ENCODE data around the gene MAML2. TPM values are rescaled to one million over a fixed set of nuclear protein-coding genes. Genes with fewer than 3 reads are reported as not detected.
"Not testable (repeated sequence)": the region's sequence is repeated elsewhere in the genome, so short reads cannot be mapped to it uniquely, and the experiment has no call there.

Gene MAML2
- total RNA-seq, 1 experiment from 2014 or later, result 0.82 TPM

GRCh38 chr11:96271777-96272176 lies 71.2 kb downstream of the MAML2 start:
- Histone ChIP-seq H3K9me3 (peaks cover 4% of the 10 kb centered on the region), H3K27me3 (no peaks in the 10 kb centered on the region), H3K4me3 (no peak overlapping the region), H3K36me3 (no peaks in the 10 kb centered on the region)
- DNase-seq, result no peak

GRCh38 chr11:96271352-96271751 lies 71.6 kb downstream of the MAML2 start:
- DNase-seq, H3K9me3 ChIP-seq, H3K36me3 ChIP-seq, H3K27me3 ChIP-seq, H3K4me3 ChIP-seq: not testable (repeated sequence)

GRCh38 chr11:96268527-96268926 lies 74.5 kb downstream of the MAML2 start:
- H3K36me3 ChIP-seq, DNase-seq, H3K9me3 ChIP-seq, H3K27me3 ChIP-seq, H3K4me3 ChIP-seq: not testable (repeated sequence)

- no peak overlapping the region for H3K4me3 ChIP-seq
- H3K36me3 ChIP-seq, result no peaks in the 10 kb centered on the region
- peaks cover 4% of the 10 kb centered on the region for H3K9me3 ChIP-seq
- no peak for DNase-seq
- H3K27me3 ChIP-seq, result no peaks in the 10 kb centered on the region
Measured at GRCh38 chr11:96267496-96268032, 75.4 kb downstream of the MAML2 start.

- DNase-seq, result no peak
Measured at GRCh38 chr11:96267001-96267495, 75.9 kb downstream of the MAML2 start.

GRCh38 chr11:96265972-96266371 lies 77.0 kb downstream of the MAML2 start:
- no peaks in the 10 kb centered on the region for H3K27me3 ChIP-seq
- peaks cover 4% of the 10 kb centered on the region for H3K9me3 ChIP-seq
- H3K36me3 ChIP-seq, result no peaks in the 10 kb centered on the region
- no peak overlapping the region for H3K4me3 ChIP-seq
- no peak for DNase-seq

More at GRCh38 chr11:96267001-96267495, 75.9 kb downstream of the MAML2 start:
- Histone ChIP-seq H3K4me3 (no peak overlapping the region), H3K27me3 (no peaks in the 10 kb centered on the region), H3K9me3 (peaks cover 4% of the 10 kb centered on the region), H3K36me3 (no peaks in the 10 kb centered on the region)

DNA sequence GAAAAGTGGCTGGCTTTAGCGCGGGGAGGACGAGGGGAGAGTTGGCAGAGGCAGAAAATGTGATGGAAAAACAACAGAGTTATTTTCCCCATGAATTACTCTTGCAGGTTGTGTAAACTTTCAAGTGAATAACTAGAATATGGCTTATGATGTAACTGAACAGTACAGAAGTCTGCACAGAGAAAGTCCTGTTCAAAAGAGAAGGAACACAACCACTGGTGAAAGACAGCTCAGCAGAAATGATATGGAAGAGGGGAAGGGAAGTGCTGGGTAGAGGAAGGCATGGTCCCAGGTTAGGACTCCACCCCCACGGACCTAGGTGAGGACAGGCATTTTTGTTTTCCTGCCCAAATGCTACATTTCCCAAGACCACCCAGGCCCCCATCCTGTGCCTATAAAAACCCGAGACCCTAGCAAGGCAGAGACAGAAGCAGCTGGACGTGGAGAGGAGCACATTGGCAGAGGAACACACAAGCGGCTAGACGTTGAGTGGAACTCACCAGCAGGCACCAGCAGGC lies 77.7 kb downstream of the MAML2 start:
- DNase-seq, result no peak

GRCh38 chr11:96264364-96264763 lies 78.6 kb downstream of the MAML2 start:
- Histone ChIP-seq H3K9me3 (peaks cover 4% of the 10 kb centered on the region), H3K27me3 (no peaks in the 10 kb centered on the region), H3K4me3 (no peak overlapping the region), H3K36me3 (no peaks in the 10 kb centered on the region)
- no peak for DNase-seq

More for the DNA sequence above, 77.7 kb downstream of the MAML2 start:
- no peaks in the 10 kb centered on the region for H3K27me3 ChIP-seq
- H3K4me3 ChIP-seq, result no peak overlapping the region
- peaks cover 4% of the 10 kb centered on the region for H3K9me3 ChIP-seq
- H3K36me3 ChIP-seq, result no peaks in the 10 kb centered on the region

GRCh38 chr11:96263238-96263763 lies 79.7 kb downstream of the MAML2 start:
- Histone ChIP-seq H3K9me3 (no peaks in the 10 kb centered on the region), H3K27me3 (no peaks in the 10 kb centered on the region), H3K36me3 (no peaks in the 10 kb centered on the region), H3K4me3 (no peak overlapping the region)
- no peak for DNase-seq

DNA sequence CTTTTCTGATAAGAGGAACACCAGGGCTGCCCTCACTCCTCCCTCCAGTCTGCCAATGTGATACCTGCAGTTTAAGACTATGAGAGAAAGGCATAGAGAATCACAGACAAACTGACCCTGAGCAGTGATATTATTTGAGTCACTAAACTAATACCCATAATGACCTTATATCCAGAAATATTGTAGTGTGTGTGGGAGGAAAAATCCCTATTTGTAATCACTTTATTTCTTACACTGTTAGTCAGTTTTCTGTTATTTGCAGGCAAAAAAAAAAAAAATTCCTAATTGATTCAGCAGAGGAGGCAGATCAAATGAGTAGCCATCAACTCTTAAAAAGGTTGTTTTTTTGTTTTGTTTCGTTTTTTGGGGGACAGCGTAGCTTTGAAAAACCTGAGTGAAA lies 82.5 kb downstream of the MAML2 start:
- no peak for DNase-seq
- no peaks in the 10 kb centered on the region for H3K36me3 ChIP-seq
- no peaks in the 10 kb centered on the region for H3K27me3 ChIP-seq
- H3K4me3 ChIP-seq, result no peak overlapping the region
- no peaks in the 10 kb centered on the region for H3K9me3 ChIP-seq

DNA sequence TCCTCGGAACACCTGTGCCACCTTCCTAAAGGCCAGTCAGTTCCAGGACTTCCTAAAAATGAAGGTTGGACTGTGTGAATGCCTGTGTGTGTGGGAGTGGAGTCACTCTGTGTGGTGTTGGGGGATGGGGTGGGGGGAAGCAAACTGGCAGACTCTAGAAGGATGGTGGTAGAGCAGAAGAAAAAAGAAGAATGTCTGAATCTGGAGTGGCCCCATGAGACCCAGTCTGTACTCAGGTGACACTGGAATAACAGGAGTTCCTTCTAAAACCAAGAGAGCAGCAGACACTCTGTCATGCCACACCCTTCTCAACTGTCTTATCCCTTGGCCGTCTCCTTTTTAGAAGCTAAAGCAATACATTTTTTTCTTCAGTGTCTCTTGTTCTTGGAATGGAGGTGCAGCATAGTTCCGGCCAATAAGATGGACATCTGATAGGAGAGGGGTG lies 82.9 kb downstream of the MAML2 start:
- Histone ChIP-seq H3K9me3 (no peaks in the 10 kb centered on the region), H3K27me3 (no peaks in the 10 kb centered on the region), H3K36me3 (no peaks in the 10 kb centered on the region), H3K4me3 (no peak overlapping the region)
- no peak for DNase-seq

- DNase-seq, result no peak
- Histone ChIP-seq H3K36me3 (no peaks in the 10 kb centered on the region), H3K4me3 (no peak overlapping the region), H3K9me3 (no peaks in the 10 kb centered on the region), H3K27me3 (no peaks in the 10 kb centered on the region)
Measured at GRCh38 chr11:96259134-96259830, 83.7 kb downstream of the MAML2 start.

DNA sequence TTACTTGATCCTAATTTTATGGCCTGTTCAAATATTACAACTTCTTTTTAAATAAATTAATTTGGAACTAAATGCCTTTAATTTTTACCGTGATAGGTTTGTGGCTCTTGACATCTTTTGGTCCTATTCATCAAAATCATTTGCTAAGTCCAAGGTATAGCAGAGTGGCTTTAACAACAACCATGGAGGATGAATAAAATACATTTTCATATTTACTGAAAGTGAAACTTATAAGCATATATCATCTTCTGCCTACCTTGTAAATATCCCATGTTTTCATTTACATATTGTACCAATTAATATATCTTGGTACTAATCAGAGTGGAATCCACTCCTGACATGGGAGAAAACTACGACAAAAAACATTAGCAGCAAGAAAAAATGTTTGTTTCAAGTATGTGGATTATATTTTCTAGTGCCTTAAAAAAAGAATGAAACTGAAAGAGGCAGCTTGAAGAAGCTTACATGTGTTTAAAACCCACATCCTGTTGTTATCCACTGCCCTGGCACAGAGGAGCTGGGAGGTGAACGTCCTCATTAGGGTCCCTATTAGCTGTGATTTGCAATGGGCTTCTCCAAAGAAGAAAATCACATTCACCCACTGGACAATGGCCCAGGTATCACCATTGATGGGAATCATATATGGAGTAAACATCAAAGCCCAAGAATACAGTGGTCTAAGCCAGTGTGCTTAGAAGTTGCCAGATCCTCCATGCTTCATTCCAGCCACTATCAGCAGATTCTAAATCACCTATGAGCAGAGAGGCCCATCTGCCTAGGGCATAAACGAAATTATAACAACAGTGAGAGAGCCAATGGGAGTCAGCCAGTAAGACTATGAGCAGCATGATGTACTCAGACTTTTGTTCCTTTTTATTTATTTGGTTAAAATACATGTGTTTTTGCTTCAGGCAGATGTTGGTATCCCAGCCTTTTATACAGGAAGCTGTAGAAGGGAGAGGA lies 84.7 kb downstream of the MAML2 start:
- H3K4me3 ChIP-seq, result peak overlapping the region; percentile 3; the same call in 1 of the 2 replicates
- H3K27me3 ChIP-seq, result no peaks in the 10 kb centered on the region
- DNase-seq, result peak; percentile 17
- H3K9me3 ChIP-seq, result no peaks in the 10 kb centered on the region
- no peaks in the 10 kb centered on the region for H3K36me3 ChIP-seq

- Histone ChIP-seq H3K4me3 (no peak overlapping the region), H3K27me3 (no peaks in the 10 kb centered on the region), H3K9me3 (no peaks in the 10 kb centered on the region), H3K36me3 (no peaks in the 10 kb centered on the region)
- no peak for DNase-seq
Measured at GRCh38 chr11:96257036-96257435, 86.0 kb downstream of the MAML2 start.

DNA sequence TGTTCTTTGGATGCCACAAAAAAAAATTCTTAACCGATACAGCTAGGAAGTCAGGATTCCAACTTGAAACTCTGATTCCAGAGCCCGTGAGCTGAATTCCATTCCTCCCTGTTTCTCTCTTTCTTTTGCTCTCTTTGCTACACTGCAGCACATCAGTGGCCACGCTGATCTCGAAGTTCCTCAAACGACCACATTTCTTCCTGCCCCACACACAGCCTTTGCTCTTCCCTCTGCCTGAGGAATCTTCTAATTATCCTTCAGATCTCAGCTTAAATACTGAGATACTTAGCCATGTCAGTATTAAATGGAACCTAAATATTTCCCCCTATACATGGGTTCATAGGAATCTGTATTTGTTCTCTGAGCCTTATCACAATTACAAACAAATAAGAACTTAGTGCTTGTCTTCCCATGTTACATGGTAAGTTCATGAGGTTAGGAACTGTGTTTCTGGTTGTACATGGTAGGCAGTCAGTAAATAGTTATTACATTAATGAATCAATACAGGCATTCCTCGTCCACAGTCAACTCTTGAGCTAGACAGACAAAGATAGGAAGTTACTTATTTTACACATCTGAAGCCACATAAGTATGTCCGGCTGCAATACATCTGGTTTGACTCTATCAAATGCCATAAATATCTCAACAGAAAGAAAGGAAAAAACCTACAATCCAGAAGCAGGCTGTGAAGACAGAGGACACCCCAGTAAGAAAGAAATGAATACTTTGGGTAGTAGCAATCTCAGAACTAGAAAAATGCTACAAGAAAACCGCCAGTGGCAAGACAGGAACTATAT lies 86.6 kb downstream of the MAML2 start:
- Histone ChIP-seq H3K36me3 (no peaks in the 10 kb centered on the region), H3K27me3 (no peaks in the 10 kb centered on the region), H3K4me3 (no peak overlapping the region), H3K9me3 (no peaks in the 10 kb centered on the region)
- no peak for DNase-seq

- no peaks in the 10 kb centered on the region for H3K9me3 ChIP-seq
- H3K27me3 ChIP-seq, result no peaks in the 10 kb centered on the region
- no peaks in the 10 kb centered on the region for H3K36me3 ChIP-seq
- H3K4me3 ChIP-seq, result no peak overlapping the region
- DNase-seq, result no peak
Measured at GRCh38 chr11:96254854-96255253, 88.1 kb downstream of the MAML2 start.
